HG02970 (cell line): Measurements from ENCODE around the gene PADI3.

Experiments
- ATAC-seq: cut with Tn5 transposase; IDR thresholded peaks from one replicate; pipeline ENCODE4 v1.9.1; 2021; ENCODE audit warnings: mild to moderate bottlenecking, moderate library complexity, moderate number of reproducible peaks; ENCODE audit not compliant: unreplicated experiment, low FRiP score

PADI3 gene

DNA sequence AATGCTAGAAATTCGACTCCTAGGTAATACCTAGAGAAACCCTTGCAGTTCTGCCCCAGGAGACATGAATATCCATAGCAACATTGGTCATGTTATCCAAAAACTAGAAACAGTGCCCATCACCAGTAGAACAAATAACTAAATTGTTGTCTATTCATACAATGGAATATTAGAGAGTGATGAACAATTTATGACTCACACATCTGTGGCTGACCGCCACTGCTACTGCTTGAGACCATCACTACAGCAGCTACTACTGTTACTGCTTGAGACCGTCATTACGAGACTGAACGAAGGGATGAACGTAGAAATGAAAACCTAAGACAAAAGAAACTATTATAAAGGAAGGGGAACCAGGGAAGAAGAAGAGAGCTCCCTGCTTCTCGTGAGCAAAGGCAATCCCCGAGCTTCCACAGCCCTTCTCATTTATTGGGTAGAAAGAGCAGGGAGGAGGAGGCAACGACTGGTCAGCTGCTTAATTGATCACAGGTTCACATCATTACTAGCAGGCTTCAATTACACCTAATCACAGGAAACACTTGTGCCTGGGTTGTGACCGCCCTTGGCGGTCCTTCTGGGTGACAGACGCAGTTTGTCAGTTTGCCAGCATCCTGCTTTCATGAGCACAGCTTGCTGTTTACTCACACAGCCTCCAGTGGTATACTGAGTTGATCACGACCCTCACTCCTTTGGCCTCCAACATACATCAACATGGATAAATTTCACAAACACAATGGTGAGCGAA lies 45.0 kb downstream of the PADI3 start:
- ATAC-seq: no peak

DNA sequence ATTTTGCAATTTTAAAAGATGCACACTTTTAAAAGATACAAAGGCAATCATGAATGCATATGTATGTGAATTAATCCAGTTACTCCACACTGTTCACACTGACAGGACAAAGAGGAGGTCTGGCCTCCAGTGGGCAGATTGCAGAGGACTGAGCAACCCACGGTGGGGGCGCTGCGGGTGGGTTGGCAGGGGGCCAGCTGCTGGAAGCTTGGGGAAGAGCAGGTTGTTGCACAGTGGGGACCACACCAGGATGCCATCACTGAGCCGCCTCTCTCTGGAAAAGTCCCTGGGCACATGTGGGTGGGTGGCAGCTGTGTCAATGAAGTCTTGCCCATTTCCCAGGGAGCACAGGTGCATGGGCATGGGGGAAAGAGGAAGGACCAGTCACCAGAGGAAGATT lies 46.4 kb downstream of the PADI3 start:
- no peak for ATAC-seq

DNA sequence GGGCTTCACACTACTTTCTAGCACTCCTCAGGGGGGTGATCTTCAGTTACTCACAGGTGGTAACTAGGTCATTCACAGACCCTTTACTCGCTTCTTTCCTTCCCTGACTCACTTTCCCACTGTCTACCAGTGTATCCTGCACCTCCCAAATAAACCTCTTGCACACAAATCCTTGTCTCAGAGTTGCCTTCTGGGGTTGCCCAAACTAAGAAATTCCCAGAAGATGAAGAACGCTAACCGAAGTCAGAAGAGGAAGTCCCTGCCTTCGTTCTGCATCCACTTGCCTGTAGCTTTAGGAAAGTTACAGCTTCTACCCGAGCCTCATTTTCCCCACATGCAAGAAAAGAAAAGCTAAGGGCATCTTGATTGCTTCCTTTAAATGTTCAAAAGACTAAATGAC lies 47.2 kb downstream of the PADI3 start:
- ATAC-seq: no peak

DNA sequence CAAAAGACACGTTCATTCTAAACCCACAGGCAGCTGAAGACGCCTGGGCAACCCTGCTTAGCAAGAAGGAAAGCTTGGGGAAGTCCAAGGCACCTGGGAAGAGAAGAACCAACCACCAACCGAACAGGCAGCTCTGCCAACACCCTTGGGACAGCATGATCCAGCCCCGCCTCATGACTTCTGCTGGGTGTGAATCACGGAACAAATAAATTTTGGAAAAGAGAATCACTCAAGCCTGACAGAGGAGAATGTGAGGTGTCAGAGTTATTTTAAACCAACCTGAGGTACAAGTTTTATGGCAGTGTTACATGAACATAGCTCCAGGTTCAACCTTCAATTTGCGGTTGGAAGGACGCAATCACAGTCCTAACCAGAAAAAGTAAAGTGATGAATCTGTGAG lies 49.1 kb downstream of the PADI3 start:
- no peak for ATAC-seq

DNA sequence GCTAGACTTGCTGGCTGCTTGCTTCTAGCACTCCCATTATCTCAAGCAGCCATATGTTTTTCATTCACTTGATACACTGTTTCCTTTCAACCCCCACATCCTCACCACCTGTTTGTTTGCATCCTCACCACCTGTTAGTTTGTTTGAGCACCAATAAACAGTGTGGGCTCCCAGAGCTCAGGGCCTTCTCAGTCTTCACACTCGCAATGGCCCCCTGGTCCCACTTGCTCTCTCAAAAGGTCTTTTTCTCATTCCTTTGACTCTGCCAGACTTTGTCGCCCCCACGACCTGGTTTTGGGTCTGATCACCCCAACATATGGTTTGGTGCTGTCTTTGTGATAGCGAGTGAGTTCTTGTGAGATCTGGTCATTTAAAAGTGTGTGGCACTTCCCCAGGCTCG lies 52.9 kb downstream of the PADI3 start:
- ATAC-seq: no peak

DNA sequence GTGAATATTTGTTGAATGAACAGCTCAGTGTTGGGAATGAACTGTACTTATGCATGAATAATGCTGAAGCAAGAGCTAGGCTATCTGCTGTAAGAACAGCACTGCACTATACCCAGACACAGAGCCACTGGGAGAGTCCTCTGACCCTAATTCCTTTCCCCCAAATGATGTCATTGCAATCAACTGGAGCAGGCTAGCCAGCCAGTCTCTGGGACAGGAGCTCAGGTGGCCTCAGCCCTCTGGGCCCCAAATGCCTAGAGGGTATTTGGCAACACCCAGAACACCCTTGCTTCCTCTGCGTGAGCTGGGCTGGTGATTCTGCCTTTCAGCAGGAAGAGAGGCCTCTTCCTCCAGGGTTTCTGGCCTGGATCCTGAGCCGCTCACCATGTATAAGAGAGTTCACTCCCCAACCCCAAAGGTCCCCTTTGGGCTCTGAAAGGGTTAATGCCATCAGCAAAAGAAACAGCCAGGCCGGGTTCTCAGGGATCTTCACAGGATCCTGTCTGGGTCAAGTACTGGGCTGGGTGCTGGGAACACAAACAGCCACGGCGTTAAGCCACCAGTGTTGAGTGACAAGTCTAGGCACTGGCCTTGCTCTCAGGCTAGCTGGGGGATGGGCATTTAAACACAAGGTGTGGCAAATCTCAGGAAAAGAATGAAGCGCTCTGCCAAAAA lies 55.4 kb downstream of the PADI3 start:
- no peak for ATAC-seq

DNA sequence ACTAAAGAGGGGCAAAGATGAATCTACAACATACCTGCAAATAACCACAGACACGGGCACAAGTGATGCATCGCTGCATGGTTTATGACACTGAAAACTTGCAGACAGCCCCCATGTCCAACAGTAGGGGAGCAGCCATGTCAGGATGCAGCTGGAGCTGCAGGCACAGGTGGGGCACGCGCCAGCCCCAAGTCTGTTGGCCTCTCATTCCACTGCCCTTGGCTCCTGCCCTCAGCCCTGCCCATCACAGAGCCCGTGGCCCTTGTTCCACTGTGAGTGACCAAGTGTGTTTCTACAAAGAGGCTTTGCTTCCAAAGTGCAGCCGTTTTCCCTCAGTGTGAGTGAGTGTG lies 55.9 kb downstream of the PADI3 start:
- no peak for ATAC-seq

DNA sequence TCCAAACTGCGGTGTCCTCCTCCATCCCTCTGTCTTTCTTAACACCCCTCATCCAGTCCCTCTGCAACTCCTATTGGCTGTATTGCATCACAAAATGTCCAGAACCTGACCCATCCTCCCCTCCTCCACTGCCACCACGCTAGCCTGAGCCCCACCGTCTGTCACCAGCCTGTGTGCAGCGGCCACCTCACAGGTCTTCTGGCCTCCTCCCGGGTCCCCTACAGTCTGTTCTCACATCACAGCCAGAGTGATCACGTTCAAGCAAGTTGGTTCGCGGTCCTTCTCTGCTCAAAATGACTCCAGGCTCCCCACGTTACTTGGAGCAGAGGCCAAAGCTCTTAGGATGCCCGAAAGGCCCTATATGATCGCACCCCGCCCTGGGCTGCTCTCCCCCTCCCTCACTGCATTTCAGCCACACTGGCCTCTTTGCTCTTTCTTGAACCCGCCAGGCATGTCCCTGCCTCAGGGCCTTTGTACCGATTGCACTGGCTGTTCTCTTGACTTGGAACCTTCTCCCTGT lies 56.7 kb downstream of the PADI3 start:
- ATAC-seq: no peak

DNA sequence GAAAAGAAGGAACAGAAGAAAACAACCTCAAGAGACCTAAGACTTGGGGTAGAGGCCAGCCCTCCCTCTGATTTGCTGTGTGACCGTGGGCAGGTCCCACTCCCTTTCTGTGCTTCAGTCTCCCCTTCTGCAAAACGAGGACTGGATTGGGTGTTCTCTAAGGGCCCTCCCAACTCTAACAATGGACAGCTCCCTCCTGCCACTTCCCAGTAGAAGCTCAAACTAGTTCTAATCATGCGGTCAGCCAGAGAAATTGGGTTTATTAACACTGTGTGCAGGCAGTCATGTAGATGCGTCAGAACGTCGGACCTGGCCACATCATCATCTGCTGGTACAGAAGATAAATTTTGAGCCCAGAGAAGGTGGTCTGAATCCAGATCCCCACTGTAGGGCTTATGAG lies 57.5 kb downstream of the PADI3 start:
- no peak for ATAC-seq

DNA sequence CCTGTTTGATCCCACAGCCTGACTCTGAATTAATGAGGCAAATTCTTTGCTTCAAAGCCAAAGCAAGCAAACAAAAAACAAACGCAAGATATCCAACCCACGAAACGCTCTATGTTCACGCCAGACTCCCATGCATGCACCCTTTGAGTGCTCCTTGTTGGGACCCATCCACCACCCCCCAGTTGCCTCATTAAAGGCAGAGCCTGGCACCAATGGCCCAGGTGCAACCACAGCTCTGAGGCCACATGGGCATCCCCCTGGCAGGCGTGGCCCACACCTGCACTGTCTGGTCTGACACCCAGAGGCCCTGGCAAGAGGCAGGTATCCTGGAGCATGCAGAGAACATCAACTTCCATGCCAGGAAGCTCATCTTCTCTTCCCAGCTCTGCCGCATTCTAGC lies 58.0 kb downstream of the PADI3 start:
- no peak for ATAC-seq

DNA sequence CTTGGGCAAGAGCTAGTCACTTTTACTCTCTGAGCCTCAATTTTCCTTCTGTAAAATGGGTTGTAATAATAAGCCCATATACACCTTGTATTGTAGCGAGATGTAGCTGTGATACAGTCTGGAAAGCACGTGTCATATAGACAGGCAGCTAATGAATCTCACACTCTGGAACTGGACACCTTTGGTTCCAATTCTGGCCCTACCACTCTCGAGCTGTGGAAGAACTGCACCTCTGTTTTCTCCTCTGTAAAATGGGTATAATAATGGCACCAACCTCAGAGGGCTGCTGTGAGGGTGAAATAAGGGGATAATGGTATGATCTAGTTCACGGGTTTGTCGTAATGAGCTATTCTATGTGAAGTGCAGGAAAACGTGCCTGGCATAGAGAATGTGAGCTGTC lies 58.4 kb downstream of the PADI3 start:
- no peak for ATAC-seq

DNA sequence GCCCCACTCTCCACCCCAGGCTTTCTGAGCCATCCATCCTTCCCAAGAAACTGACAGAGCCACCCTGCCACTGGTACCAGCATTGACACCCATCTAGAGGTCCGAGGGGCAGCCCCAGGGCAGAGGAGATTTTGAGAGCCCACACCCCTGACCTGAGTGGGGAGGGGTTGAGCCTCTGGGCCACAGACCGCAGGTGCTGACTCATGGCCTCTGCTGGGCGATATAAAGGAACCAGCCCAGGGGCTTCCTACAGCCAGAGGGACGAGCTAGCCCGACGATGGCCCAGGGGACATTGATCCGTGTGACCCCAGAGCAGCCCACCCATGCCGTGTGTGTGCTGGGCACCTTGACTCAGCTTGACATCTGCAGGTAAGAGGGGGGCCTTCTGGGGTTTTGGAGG lies 59.0 kb downstream of the PADI3 start, which contains the start of gene PADI4:
PADI4 (plus strand) TSS at position 252 of the 400 bp plus-strand sequence; CDS start at position 278, 26 bp downstream.
- no peak for ATAC-seq

DNA sequence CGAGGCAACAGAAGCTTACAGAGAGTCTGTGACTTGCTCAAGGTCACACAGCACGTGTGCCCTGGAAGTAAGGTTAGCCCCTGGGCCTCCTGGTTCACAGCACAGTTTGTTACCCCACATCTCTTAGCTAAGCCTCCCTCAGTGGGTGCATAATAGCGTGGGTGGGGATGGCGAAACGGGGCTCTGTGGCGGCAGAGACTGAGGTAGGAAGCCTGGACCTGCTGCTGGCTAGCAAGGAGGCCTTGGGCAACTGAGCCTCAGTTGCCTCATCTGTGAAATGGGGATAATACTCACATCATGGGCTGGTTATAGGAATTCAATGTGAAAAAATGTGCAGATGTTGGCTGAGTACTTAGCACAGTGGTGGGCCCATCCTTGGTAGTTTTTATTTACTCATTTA lies 59.7 kb downstream of the PADI3 start:
- no peak for ATAC-seq

DNA sequence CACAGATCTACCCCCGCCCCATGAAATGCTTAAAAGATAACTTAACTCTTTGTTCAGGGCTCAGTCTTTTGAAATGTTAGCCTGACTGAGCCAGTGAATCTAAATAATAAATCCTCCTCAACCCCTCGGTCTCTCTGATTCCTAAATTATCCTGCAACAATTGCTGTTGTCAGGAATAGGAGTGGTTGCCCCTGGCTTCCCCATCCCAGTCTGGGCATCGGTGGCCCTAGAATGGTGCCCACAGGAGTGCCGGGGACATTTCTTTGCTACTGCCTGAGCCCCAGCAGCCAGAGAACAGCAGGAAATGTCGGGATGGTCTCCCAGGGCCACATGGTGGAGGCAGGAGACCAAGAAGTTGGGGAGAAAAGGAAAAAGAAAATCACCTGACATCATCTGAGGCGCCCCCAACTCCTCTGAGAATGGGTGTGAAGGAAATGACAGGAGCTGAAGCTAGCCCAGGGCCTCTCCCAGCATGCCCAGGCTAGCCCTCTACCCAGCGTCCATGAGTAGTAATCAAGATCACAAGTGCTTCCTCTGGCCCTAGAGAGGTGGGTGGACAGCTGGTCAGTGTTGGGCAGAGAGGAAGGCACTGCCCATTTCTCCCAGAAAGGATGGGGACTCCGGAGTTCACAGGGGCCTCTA lies 60.6 kb downstream of the PADI3 start:
- no peak for ATAC-seq

DNA sequence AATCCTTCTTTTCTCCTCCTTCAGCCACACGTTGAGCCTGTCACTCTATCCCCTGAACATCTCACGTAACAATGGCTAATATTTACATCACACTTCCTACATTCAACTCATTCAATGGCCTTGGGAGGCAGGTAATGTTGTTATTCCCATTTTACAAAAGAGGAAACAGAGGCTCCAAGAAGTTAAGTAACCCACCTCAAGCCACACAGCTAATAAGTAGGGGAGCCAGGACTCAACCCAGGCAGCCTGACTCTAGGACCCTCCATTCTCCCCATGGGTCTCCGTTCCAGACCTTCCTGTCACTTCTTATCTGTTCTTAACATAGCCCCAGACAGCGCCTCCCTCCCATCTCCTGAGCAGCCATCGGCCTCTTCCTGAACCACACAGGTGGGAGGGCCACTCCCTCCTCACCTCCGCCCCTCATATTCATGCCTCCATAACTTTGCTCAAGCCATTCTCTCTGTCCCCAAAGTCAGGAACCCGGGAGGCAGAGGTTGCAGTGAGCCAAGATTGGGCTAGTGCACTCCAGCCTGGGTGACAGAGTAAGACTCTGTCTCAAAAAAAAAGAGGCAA lies 61.3 kb downstream of the PADI3 start:
- ATAC-seq: no peak

DNA sequence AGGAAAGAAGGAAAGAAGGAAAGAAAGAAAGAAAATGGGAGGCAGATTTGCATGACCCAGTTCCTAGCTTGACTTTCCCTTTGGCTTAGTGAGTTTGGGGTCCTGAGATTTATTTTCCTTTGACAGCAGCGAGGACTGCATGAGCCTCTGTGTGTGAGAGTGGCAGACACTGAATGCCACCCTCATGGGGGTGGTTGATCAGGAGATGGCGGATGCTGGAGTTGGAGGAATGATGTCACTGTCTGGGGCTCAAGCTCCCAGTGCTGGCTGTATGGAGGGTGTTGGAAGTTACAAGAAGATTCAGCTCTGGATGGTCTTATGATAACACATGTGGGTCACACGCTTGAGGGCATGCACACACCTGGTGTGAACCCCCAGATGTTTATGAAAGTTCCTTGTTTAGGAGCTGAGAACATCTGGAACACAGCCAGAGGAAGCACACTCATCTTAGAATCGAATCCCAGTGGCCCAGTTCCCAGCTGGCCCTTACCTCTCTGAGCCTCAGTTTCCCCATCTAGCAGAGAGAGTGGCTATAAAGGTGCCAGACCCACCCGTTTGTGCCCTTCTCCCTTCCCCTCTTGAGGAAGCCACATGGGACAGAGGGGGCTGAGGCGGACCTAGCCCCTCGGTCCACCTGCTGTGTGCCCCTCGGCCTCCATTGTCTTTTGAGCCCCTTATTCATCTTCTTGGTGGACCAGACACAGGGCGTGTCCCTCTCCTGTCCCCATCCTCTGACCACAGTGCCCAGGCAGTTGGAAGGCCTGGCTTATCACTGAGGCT lies 64.8 kb downstream of the PADI3 start:
- ATAC-seq: no peak

DNA sequence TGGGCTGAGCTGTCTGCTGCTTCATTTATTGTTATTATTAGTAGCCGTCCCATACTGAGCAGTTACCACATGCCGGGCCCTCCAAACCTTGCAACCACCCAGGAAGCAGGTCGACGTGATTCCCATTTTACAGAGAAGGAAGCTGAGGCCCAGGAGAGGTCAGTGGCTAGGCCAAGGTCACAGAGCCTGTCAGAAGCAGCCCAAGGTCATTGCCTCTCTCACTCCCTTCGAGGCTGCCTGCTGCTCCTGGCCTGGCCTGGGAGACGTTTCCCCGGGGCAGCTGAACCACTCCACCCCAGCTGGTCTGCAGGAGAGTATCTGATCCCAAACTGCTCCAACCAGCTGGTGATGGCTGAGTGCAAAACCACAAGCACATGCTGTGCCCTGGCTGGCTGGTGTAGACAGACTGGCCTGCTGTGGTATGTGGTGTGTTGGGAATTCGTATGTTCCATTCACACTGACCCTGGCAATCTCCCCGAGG lies 65.6 kb downstream of the PADI3 start:
- no peak for ATAC-seq

DNA sequence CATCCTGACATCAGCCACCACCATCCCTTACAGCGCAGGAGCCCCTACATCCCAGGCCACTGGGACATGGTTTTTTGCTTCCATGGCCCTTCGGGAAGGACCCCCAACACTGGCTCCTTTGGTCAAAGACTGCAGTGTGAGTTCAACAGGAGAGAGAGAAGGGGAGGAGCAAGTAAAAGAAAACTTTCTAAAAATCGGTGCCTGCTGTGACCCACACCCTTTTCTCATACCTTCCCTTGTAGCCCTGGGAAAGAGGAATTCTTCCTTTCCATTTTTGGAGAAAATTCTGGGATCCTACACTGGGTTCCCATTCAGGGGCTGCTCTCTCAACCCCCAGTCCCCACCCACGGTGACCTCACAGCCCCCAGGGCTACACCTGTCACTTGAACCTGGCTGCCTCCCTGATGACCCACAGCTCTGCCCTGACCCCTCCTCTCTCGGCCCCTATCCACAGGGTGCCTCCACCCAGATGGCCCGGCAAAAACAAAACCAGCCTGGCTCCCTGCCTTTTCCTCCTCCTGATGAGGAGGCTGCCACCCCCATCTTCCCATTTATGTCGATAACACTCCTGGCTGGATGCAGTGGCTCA lies 66.7 kb downstream of the PADI3 start:
- no peak for ATAC-seq

DNA sequence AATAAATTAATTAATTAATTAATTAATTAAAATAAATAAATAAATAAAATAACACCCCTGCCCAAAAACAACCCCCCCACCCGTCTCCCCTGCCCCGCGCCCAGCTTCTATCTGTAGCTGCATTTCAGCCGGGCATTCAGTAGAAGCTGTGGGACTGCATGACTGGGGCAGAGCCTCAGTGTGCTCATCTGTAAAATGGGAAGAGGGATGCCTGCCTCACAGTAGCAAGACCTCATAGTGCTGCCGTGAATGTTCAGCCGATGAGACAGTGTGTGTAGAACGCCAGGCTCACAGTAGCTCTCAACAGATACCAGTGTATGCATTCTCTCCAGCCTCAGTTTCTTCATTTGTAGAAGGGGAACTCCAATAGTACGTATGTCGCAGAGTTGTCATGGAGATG lies 67.8 kb downstream of the PADI3 start:
- ATAC-seq: no peak

DNA sequence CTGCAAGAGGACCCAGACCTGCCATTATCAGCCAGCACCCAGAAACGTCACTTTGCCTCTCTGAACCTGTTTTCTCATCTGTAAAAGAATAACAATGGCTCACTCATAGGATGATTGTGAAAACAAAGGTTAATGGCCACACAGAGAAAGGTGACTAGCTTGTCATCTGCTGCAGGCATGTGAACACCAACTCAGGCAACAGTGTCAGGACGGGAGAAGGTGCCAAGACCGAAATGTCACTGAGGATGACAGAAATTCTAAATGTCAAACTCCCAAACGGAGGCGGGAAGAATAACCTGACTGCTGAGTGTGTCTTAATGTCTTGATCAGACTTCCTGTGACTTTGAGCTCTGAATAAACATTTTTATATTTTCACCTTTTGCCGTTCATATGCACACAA lies 69.4 kb downstream of the PADI3 start:
- no peak for ATAC-seq
